GF-D8 (cell line): ENCODE results near the gene FUNDC1.
"Not testable (repeated sequence)": the region's sequence is repeated elsewhere in the genome, so short reads cannot be mapped to it uniquely, and the experiment has no call there.

ENCODE experiments used
- DNase-seq: peaks from one replicate; lab custom pipeline; 2025; lab: John Stamatoyannopoulos, UW

The FUNDC1 gene

GRCh38 chrX:44542567-44543325 lies at the start of gene FUNDC1:
TSS of gene FUNDC1 (minus strand) at chrX:44542859. CDS start at chrX:44542832, 27 bp downstream.
- peak; percentile 78 for DNase-seq

- DNase-seq, result no peak
Observed at GRCh38 chrX:44585866-44586265, 43.2 kb upstream of the FUNDC1 start.

GRCh38 chrX:44580466-44580865 lies 37.8 kb upstream of the FUNDC1 start:
- DNase-seq, result no peak

- no peak for DNase-seq
Observed at GRCh38 chrX:44572340-44572938, 29.8 kb upstream of the FUNDC1 start.

GRCh38 chrX:44570522-44570921 lies 27.9 kb upstream of the FUNDC1 start:
- DNase-seq, result no peak

GRCh38 chrX:44569122-44569521 lies 26.5 kb upstream of the FUNDC1 start:
- no peak for DNase-seq

- no peak for DNase-seq
Observed at GRCh38 chrX:44568196-44568595, 25.5 kb upstream of the FUNDC1 start.

- not testable (repeated sequence) for DNase-seq
Observed at GRCh38 chrX:44561896-44562295, 19.2 kb upstream of the FUNDC1 start.

GRCh38 chrX:44550563-44550962 lies 7.9 kb upstream of the FUNDC1 start:
- DNase-seq, result no peak

- peak; percentile 0 for DNase-seq
Observed at GRCh38 chrX:44545454-44545853, 2.8 kb upstream of the FUNDC1 start.

- DNase-seq, result no peak
Observed at GRCh38 chrX:44544036-44544435, 1.4 kb upstream of the FUNDC1 start.

GRCh38 chrX:44536198-44536597 lies 6.5 kb downstream of the FUNDC1 start:
- DNase-seq, result no peak

GRCh38 chrX:44529310-44529709 lies 13.3 kb downstream of the FUNDC1 start:
- DNase-seq, result no peak

- DNase-seq, result no peak
Observed at GRCh38 chrX:44514272-44514671, 28.4 kb downstream of the FUNDC1 start.

- DNase-seq, result no peak
Observed at GRCh38 chrX:44507292-44507691, 35.4 kb downstream of the FUNDC1 start.

- no peak for DNase-seq
Observed at GRCh38 chrX:44506678-44507077, 36.0 kb downstream of the FUNDC1 start.

- no peak for DNase-seq
Observed at GRCh38 chrX:44503560-44503959, 39.1 kb downstream of the FUNDC1 start.

- DNase-seq, result no peak
Observed at GRCh38 chrX:44495091-44495490, 47.6 kb downstream of the FUNDC1 start.

GRCh38 chrX:44494357-44494756 lies 48.3 kb downstream of the FUNDC1 start:
- DNase-seq, result no peak

- no peak for DNase-seq
Observed at GRCh38 chrX:44489515-44489914, 53.1 kb downstream of the FUNDC1 start.

GRCh38 chrX:44484607-44485146 lies 58.0 kb downstream of the FUNDC1 start:
- DNase-seq, result no peak

GRCh38 chrX:44483965-44484606 lies 58.6 kb downstream of the FUNDC1 start:
- no peak for DNase-seq

- no peak for DNase-seq
Observed at GRCh38 chrX:44482575-44482974, 60.1 kb downstream of the FUNDC1 start.
